ENCODE data around the gene TMEM131L.

TMEM131L gene

DNA sequence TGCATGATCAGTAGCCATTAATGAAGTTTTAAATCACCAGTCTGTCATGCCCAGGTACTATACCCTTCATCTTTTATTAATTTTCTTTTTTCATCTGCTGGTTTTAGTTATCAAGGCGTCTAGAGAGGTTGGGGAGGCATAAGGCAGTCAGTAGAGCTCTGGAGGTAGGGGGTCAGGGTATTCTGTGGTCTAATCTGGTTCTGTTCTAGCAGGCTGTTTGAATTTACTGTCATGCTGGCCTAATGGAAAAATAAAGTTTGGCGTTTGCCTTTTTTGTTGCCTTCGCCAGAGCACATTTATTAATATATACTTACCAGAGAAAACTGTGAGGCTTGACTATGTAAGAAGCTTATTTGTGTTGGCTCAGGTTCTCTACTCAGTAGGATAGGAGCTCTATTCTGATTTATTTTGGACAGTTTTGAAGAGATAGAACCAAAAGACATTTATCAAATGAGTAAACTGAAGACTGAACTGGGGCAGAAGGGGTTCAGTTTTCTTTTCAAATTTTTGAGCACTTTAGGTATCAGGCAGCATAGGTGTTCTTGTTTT lies 46.9 kb downstream of the TMEM131L start:
- Histone ChIP-seq H4K12ac (ENCODE audit: low read depth, low read length) (no peak overlapping the region), H3K23ac (ENCODE audit: low read length) (no peak overlapping the region), H2BK5ac (ENCODE audit: low read depth, low read length, poor library complexity) (no peak overlapping the region), H3K36me3 (ENCODE audit: control insufficient read depth in 1 of 2, insufficient read depth in 2 of 2, low read length in 2 of 2) (peaks cover 0 to 2% of the 10 kb centered on the region in 2 experiments), H2BK120ac (ENCODE audit: insufficient read depth, low read length, poor library complexity) (no peak overlapping the region), H2BK12ac (ENCODE audit: low read length) (no peak overlapping the region), H4K8ac (ENCODE audit: low read depth, low read length) (no peak overlapping the region), H2AFZ (ENCODE audit: insufficient read depth, low read length, poor library complexity) (no peak overlapping the region), H3K4ac (ENCODE audit: low read depth, low read length) (no peak overlapping the region), H3K9me3 (ENCODE audit: insufficient read depth, low read depth, low read length) (no peaks in the 10 kb centered on the region), H3K4me2 (ENCODE audit: low read length) (no peak overlapping the region), H3K14ac (ENCODE audit: low read length) (no peak overlapping the region), H3K18ac (ENCODE audit: low read length) (no peak overlapping the region), H3K79me2 (ENCODE audit: control insufficient read depth, insufficient read depth, low read length, poor library complexity) (no peaks in the 10 kb centered on the region), H3K27me3 (ENCODE audit: insufficient read depth, low read length) (no peaks in the 10 kb centered on the region), H4K91ac (ENCODE audit: low read depth, low read length) (peak overlapping the region; percentile 48), H3K9ac (ENCODE audit: low read length) (no peak overlapping the region), H3K27ac (ENCODE audit: low read depth, low read length) (peak overlapping the region; percentile 34), H3K4me3 (ENCODE audit: low read depth, low read length) (no peak overlapping the region), H3K79me1 (ENCODE audit: low read length) (no peaks in the 10 kb centered on the region), H3K4me1 (ENCODE audit: control insufficient read depth in 1 of 2, insufficient read depth in 2 of 2, low read length in 2 of 2) (peaks cover 0 to 7% of the 10 kb centered on the region in 2 experiments), H2AK5ac (ENCODE audit: low read length) (no peak overlapping the region)
- WGBS (ENCODE audit: extremely low coverage, insufficient coverage, insufficient read length) = no CpG with 5 or more reads among the region's 3 CpGs
- no peak for DNase-seq

DNA sequence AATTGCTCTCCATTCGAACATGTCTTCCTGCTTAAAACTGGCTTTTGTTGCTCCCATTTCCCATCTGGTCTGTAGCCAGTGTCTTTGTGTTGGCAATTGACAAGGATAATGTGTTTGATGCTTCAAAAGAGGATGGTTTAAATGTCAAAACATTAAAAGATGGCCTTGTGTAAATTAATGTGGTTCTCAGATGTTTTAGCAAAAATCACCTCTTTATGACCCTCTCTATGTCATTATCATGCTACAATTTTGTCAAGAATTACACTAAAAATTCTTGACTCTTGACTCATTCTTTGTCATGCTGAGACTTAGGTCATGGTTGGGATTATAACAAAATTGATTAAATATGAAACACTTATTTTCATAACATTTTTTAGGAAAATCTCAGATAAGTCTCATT lies 47.4 kb downstream of the TMEM131L start:
- Histone ChIP-seq H3K18ac (ENCODE audit: low read length) (no peak overlapping the region), H2BK12ac (ENCODE audit: low read length) (no peak overlapping the region), H2AFZ (ENCODE audit: insufficient read depth, low read length, poor library complexity) (no peak overlapping the region), H3K27me3 (ENCODE audit: insufficient read depth, low read length) (no peaks in the 10 kb centered on the region), H2BK5ac (ENCODE audit: low read depth, low read length, poor library complexity) (no peak overlapping the region), H3K23ac (ENCODE audit: low read length) (no peak overlapping the region), H3K27ac (ENCODE audit: low read depth, low read length) (no peak overlapping the region), H3K9me3 (ENCODE audit: insufficient read depth, low read depth, low read length) (no peaks in the 10 kb centered on the region), H3K36me3 (ENCODE audit: control insufficient read depth in 1 of 2, insufficient read depth in 2 of 2, low read length in 2 of 2) (peaks cover 0 to 2% of the 10 kb centered on the region in 2 experiments), H2BK120ac (ENCODE audit: insufficient read depth, low read length, poor library complexity) (no peak overlapping the region), H3K14ac (ENCODE audit: low read length) (no peak overlapping the region), H4K91ac (ENCODE audit: low read depth, low read length) (no peak overlapping the region), H3K79me1 (ENCODE audit: low read length) (no peaks in the 10 kb centered on the region), H3K4me2 (ENCODE audit: low read length) (no peak overlapping the region), H4K12ac (ENCODE audit: low read depth, low read length) (no peak overlapping the region), H2AK5ac (ENCODE audit: low read length) (no peak overlapping the region), H3K4me3 (ENCODE audit: low read depth, low read length) (no peak overlapping the region), H3K9ac (ENCODE audit: low read length) (no peak overlapping the region), H3K4ac (ENCODE audit: low read depth, low read length) (no peak overlapping the region), H3K4me1 (ENCODE audit: control insufficient read depth in 1 of 2, insufficient read depth in 2 of 2, low read length in 2 of 2) (peaks cover 0 to 7% of the 10 kb centered on the region in 2 experiments), H4K8ac (ENCODE audit: low read depth, low read length) (no peak overlapping the region), H3K79me2 (ENCODE audit: control insufficient read depth, insufficient read depth, low read length, poor library complexity) (no peaks in the 10 kb centered on the region)
- DNase-seq = peak in 1 of 2 donors; percentile 33
- no CpG with 5 or more reads among the region's 1 CpG for WGBS (ENCODE audit: extremely low coverage, insufficient coverage, insufficient read length)

DNA sequence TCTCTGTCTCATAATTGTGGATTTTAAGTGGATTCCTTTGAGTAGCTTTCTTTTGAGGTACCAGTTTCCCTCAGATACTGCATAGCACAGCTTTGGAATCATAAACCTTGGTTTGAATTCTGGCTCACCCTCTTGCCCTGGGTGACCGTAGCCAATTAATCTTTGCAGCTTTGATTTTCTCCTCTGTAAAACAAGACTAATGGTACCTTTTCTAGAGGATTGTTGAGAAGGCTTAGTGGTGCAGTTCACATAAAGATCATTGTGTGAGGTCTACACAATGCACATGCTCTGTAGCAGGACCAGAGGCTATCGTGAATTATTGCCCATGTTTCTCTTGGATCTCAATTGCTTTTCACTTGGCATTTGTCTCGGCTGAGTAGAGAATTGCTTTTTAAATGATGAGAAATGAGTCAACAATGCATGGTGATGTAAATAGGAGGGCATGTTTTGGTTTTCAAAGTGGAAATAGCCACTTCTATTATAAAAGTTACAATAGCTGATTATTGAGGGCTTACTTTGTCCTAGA lies 47.9 kb downstream of the TMEM131L start:
- no peak overlapping the region for H3K4me3 ChIP-seq (ENCODE audit: low read depth, low read length)
- no peaks in the 10 kb centered on the region for H3K79me2 ChIP-seq (ENCODE audit: control insufficient read depth, insufficient read depth, low read length, poor library complexity)
- H2BK12ac ChIP-seq (ENCODE audit: low read length) = no peak overlapping the region
- H3K27me3 ChIP-seq (ENCODE audit: insufficient read depth, low read length) = no peaks in the 10 kb centered on the region
- H2BK5ac ChIP-seq (ENCODE audit: low read depth, low read length, poor library complexity) = no peak overlapping the region
- no peak overlapping the region for H4K8ac ChIP-seq (ENCODE audit: low read depth, low read length)
- H3K4me2 ChIP-seq (ENCODE audit: low read length) = no peak overlapping the region
- H3K14ac ChIP-seq (ENCODE audit: low read length) = no peak overlapping the region
- H4K12ac ChIP-seq (ENCODE audit: low read depth, low read length) = no peak overlapping the region
- H4K91ac ChIP-seq (ENCODE audit: low read depth, low read length) = no peak overlapping the region
- no peaks in the 10 kb centered on the region for H3K36me3 ChIP-seq (ENCODE audit: control insufficient read depth in 1 of 2, insufficient read depth in 2 of 2, low read length in 2 of 2)
- H3K9me3 ChIP-seq (ENCODE audit: insufficient read depth, low read depth, low read length) = no peaks in the 10 kb centered on the region
- no peak overlapping the region for H3K18ac ChIP-seq (ENCODE audit: low read length)
- H2AK5ac ChIP-seq (ENCODE audit: low read length) = no peak overlapping the region
- no peak overlapping the region for H3K9ac ChIP-seq (ENCODE audit: low read length)
- no peak for DNase-seq
- H3K79me1 ChIP-seq (ENCODE audit: low read length) = no peaks in the 10 kb centered on the region
- WGBS (ENCODE audit: extremely low coverage, insufficient coverage, insufficient read length) = no CpG with 5 or more reads among the region's 3 CpGs
- H3K27ac ChIP-seq (ENCODE audit: low read depth, low read length) = no peak overlapping the region
- H2AFZ ChIP-seq (ENCODE audit: insufficient read depth, low read length, poor library complexity) = no peak overlapping the region
- H2BK120ac ChIP-seq (ENCODE audit: insufficient read depth, low read length, poor library complexity) = peak overlapping the region; percentile 18
- no peak overlapping the region for H3K4ac ChIP-seq (ENCODE audit: low read depth, low read length)
- peaks cover 0 to 7% of the 10 kb centered on the region in 2 experiments for H3K4me1 ChIP-seq (ENCODE audit: control insufficient read depth in 1 of 2, insufficient read depth in 2 of 2, low read length in 2 of 2)
- no peak overlapping the region for H3K23ac ChIP-seq (ENCODE audit: low read length)

DNA sequence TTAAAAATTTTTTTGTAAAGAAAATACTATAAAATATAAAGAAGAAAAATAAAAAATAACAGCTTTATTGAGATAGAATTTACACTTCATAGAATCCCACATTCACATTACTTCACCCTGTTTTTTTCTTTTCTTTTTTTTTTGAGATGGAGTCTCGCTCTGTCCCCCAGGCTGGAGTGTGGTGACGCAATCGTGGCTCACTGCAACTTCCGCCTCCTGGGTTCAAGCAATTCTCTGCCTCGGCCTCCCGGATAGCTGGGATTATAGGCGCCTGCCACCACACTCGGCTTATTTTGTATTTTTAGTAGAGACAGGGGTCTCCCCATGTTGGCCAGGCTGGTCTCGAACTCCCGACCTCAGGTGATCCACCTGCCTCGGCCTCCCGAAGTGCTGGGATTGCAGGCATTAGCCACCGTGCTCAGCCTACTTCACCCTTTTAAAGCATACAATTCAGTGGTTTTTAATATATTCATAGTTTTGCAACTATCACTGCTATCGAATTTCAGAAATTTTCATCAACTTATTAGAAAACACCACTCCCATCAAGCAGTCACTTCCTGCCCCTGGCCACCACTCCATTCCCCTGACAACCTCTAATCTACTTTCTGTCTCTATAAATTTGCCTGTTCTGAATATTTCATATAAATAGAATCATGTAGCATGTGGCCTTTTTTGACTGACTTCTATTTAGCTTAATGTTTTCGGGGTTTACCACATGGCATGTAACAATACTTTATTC lies 48.7 kb downstream of the TMEM131L start:
- H4K12ac ChIP-seq (ENCODE audit: low read depth, low read length) = no peak overlapping the region
- no peak overlapping the region for H2BK5ac ChIP-seq (ENCODE audit: low read depth, low read length, poor library complexity)
- H3K79me2 ChIP-seq (ENCODE audit: control insufficient read depth, insufficient read depth, low read length, poor library complexity) = no peaks in the 10 kb centered on the region
- H4K91ac ChIP-seq (ENCODE audit: low read depth, low read length) = no peak overlapping the region
- no peaks in the 10 kb centered on the region for H3K36me3 ChIP-seq (ENCODE audit: control insufficient read depth in 1 of 2, insufficient read depth in 2 of 2, low read length in 2 of 2)
- no peak overlapping the region for H3K27ac ChIP-seq (ENCODE audit: low read depth, low read length)
- no CpG with 5 or more reads among the region's 15 CpGs for WGBS (ENCODE audit: extremely low coverage, insufficient coverage, insufficient read length)
- H3K9ac ChIP-seq (ENCODE audit: low read length) = no peak overlapping the region
- DNase-seq = no peak
- H2BK120ac ChIP-seq (ENCODE audit: insufficient read depth, low read length, poor library complexity) = no peak overlapping the region
- H3K4me1 ChIP-seq (ENCODE audit: control insufficient read depth in 1 of 2, insufficient read depth in 2 of 2, low read length in 2 of 2) = peaks cover 0 to 7% of the 10 kb centered on the region in 2 experiments
- H3K18ac ChIP-seq (ENCODE audit: low read length) = peak overlapping the region; percentile 45
- no peak overlapping the region for H3K4ac ChIP-seq (ENCODE audit: low read depth, low read length)
- no peak overlapping the region for H3K14ac ChIP-seq (ENCODE audit: low read length)
- no peak overlapping the region for H3K4me3 ChIP-seq (ENCODE audit: low read depth, low read length)
- no peak overlapping the region for H2AFZ ChIP-seq (ENCODE audit: insufficient read depth, low read length, poor library complexity)
- no peaks in the 10 kb centered on the region for H3K27me3 ChIP-seq (ENCODE audit: insufficient read depth, low read length)
- H4K8ac ChIP-seq (ENCODE audit: low read depth, low read length) = no peak overlapping the region
- H2AK5ac ChIP-seq (ENCODE audit: low read length) = no peak overlapping the region
- H3K79me1 ChIP-seq (ENCODE audit: low read length) = no peaks in the 10 kb centered on the region
- no peak overlapping the region for H3K4me2 ChIP-seq (ENCODE audit: low read length)
- no peak overlapping the region for H3K23ac ChIP-seq (ENCODE audit: low read length)
- no peaks in the 10 kb centered on the region for H3K9me3 ChIP-seq (ENCODE audit: insufficient read depth, low read depth, low read length)
- no peak overlapping the region for H2BK12ac ChIP-seq (ENCODE audit: low read length)
